SK-N-MC (cell line): Measurements from ENCODE around the gene TRIM67.

Experiments used
- EZH2 ChIP-seq: fragments of 200-600 bp; sonication (generic); IDR thresholded peaks from one replicate; pipeline ENCODE4 v1.6.1; 2017; ENCODE audit warnings: antibody characterized with exemption
- POLR2AphosphoS5 ChIP-seq: IDR thresholded peaks from 2 replicates; pipeline ENCODE4 v1.6.1; 2012; ENCODE audit warnings: mild to moderate bottlenecking, low read depth, low read length, borderline replicate concordance

DNA sequence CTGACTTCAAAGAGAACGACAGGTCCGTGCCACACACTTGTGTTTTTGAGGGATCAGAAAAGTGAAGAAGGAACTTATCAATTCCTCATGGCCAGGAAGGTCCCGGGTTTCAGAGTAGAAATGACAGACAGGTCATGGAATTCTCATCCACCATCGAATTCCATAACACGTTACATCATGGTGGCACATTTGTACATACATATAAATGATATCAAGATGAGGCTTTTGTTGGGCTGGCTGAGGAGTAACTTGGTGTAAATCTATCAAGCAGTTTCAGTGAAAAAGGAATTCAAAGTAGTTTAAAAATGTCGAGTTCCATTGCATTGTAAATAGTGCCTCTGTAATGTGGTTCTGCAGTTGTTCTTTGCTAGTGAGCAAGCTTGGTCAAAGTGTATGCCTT lies 56.2 kb downstream of the TRIM67 start:
- TF ChIP-seq POLR2AphosphoS5 (no peak), EZH2 (no peak)
